SK-MEL-5 (cell line): ENCODE measurements around the gene RANBP3. TPM values are rescaled to one million over a fixed set of nuclear protein-coding genes. Genes with fewer than 3 reads are reported as not detected.
"Not testable (repeated sequence)": the region's sequence is repeated elsewhere in the genome, so short reads cannot be mapped to it uniquely, and the experiment has no call there.

Experiments
- DNase-seq: peaks from one replicate; pipeline ENCODE4 v3.0.0-alpha.2; 2016; ENCODE audit warnings: low read depth, low spot score
- in situ Hi-C: cut with HindIII; loops from 2 replicates; pipeline ENCODE4 v1.10.0; 2016; ENCODE audit warnings: low sequenced_read_pairs, high pct_unique_total_duplicates, low pct_unique_long_range_greater_than_20kb
- total RNA-seq: library from RNA; depleted of rRNA; stranded (reverse); fragments of >200 nt; shearing (Covaris generic); gene quantifications from 2 replicates; pipeline ENCODE4 v1.2.3, GENCODE V29; 2014

RANBP3 gene
- total RNA-seq, 1 experiment from 2014 or later: 26.7 TPM

DNA sequence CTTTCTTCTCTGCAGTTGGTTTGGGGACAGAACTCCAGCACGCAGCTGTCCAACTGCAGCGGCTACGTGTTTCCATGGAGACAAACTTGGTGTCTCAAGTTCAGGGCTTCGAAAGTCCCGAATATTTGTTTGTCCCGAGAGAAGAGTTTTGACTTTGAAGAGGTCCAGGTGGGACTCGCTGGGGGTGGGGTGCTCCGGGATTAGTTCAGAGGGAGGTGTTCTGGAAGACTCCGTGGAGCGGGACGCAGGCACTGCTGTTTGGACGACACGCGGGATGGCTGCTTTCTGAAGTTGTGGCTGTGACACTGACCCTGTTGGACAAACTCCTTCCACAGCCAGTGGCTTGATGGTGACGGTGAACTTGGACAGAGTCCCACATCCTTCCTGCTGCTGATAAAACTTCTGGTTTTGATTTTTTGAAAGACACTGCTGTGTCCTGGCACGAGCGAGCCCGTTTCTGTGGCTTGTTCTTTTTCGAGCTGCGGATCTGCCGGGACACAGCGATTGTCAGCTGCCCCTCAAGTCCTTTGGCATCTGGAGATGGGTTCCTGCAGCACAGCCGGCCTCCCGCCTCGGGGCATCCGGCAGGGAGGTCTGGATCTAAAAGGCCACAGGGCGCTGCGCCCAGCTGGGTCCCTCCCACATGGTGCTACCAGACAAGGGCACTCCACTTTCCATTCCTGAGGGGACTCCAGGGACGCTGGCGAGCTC lies 15.9 kb upstream of the RANBP3 start:
- in situ Hi-C loops: no loop called here
- no peak for DNase-seq

DNA sequence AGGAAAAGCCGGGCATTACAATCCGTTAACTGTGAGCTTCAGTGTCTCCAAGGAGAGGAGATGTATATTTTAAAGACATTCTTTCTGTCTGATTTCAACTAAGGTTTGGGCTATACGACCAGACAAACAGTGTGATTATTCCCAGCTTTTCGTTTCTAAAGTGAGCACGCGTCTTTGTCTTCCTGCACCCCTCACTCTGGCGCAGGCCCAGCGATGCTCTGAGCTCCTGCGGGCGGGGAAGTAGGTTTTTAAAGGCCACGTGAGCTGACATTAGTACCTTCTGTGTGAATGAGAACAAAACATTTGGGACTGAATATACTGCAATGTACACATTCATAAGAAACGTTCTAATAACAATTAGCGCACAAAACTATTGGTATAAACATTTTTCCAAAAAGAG lies 15.3 kb upstream of the RANBP3 start:
- in situ Hi-C loops: no loop called here
- no peak for DNase-seq

DNA sequence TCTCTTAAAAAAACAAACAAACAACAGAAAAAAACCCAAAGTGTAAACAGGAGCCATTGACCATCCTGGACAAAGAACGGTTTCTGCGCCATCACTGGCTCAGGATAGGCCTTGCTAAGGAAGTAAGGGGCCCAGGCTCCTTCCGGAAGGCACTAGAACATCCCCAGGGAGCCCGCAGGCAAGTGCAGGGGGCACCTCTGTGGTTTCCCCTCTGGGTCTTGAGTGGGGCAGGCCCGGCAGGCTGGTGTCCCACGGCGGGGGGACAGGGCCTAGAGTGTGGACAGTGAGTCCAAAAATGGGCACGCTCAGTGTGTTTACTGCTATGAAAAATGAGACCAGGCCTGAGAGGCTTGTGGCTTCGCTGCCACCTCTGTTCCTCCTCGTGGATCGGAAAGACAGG lies 14.8 kb upstream of the RANBP3 start:
- in situ Hi-C loops: no loop called here
- no peak for DNase-seq

DNA sequence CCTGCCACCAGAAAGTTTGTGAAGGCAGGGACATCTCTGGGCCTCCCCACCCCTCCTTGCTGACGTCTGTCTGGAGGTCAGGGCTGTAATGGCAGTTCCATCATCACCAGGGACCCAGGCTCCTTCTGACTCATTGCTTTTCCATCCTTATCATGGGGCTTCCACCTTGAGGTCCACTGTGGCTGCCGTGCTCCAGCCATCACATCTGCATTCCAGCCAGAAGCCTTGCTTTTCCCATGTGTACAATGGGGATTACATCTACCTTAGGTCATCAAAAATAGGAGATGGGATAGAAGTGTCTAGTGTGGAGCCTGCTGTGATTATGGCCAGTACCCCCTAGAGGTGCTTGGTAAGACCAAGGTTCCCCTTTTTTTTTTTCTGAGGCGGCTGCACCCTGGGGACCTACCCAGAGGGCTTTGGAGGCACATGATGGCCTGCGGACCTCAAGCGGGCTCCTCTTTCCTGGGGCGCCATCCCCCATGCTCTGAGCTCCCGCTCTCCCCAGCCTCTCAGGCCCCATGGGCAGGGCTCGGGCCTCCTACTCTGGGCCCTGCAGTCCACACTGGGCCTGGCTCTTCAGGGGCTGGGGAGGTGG lies 13.4 kb upstream of the RANBP3 start:
- in situ Hi-C loops: no loop called here
- no peak for DNase-seq

DNA sequence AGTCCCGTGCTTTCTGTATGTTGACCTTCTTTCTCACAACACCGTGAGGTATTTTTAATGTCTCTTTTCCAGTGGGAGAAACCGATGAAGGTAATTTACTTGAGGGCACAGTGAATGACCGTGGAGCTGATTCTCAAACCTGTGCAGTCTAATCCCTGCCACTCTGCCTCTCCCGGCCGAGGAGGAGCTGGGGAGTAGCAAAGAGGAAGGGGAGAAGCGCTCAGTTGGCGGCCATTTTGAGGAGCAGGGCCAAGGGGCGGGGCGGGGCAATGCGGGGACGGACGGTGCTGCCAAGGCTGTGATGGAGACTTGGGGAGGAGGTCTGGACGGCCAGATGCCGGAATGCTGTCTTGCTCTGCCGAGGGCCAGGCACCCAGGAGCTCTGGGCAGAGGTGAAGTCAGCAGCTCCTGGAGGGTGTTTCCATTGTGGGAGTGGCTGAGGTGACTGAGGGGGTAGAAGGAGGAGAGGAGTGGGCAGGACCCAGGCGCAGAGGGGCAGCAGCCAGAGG lies 12.4 kb upstream of the RANBP3 start:
- in situ Hi-C loops: no loop called here
- DNase-seq: no peak

DNA sequence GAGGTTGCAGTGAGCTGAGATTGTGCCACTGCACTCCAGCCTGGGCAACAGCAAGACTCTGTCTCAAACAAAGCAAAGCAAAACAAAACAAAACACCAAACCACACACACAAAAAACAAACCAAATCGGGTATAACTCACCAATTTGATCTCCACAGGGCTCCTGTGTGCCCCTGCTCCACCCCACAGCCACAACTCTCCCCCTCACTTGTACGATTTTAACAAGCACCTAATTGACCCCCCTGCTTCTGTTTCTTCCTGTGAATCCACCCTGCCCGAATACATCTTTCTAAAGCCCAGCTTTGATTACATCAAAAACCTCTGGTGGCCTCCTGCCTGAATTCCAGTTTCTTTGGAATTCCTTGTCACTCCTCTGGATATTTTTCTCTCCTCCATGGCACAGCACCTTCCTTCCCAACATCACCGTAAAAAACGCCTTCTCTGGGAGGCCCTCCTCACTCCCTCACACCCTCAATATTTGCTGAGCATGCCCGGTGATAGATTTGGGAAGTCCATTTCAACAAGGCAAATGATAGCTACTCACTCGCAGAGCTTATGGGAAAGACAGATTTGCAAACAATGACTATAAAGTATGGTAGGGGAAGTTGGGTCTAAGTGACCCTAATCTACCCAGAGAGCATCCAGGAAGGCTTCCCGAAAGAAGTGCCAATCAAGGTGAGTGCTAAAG lies 11.6 kb upstream of the RANBP3 start:
- in situ Hi-C loops: no loop called here
- no peak for DNase-seq

DNA sequence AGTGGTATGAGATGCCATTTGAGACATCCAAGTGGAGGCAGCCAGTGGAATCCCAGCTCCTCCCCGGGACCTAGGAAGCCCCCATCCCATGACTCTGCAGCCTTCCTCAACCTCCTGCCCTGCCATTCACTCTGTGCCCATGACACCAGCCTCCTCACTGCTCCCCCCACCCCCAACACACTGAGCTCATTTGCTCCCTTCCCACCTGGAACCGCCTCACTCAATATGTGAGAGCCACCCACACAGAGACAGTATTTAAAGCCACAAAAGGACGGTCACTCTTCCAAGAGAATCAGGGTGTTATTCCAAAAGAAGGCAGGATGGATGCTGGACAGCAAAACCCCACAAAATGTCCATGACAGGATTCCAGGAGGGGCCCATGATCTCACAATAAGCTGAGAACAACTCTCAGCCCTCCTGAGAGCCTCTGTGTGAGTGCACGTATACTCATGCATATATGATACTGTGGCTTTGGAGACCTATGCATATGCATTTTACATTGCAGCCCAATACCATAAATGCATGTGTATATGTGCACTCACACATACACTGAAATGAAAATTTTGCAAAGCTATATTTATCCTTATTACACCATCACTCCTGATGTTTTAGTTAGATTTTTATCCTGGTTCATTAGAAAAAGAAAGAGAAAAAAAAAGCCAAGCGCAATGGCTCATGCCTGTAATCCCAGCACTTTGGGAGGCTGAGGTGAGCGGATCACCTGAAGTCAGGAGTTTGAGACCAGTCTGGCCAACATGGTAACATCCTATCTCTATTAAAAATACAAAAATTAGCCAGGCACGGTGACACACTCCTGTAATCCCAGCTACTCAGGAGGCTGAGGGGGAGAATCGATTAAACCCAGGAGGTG lies 10.8 kb upstream of the RANBP3 start:
- DNase-seq: peak; percentile 44
- in situ Hi-C loops: no loop called here

DNA sequence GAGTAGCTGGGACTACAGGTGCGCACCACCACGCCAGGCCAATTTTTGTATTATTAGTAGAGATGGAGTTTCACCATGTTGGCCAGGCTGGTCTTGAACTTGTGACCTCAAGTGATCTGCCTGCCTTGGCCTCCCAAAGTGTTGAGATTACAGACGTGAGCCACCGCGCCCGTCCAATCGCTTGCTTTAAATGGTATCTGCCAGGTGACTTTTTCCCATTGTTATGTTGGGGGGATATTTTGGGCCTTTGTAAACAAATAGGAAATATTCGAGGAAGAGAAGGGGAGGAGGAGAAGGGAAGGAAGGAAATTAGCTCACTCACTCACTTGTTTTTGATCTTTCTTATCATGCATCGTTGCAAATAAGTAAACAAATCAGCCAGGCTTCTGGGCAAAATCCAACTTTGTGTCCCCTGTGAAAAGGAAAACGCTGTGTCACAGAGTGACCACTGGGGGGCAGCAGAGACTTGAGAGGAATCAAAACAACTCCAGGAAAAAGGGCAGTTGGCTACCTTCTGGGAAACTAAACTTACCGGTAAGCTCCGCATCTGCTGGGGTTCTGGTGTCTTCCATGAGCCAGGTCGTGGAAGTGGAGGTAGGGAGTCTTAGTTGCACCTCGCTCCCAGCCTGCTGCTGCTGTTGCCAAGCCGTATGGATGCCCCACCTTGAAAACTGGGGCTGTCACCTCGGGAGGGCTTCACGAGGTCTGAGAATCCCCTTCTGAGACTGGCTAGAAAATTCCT lies 9.3 kb upstream of the RANBP3 start:
- DNase-seq: peak; percentile 74
- in situ Hi-C loops: no loop called here

DNA sequence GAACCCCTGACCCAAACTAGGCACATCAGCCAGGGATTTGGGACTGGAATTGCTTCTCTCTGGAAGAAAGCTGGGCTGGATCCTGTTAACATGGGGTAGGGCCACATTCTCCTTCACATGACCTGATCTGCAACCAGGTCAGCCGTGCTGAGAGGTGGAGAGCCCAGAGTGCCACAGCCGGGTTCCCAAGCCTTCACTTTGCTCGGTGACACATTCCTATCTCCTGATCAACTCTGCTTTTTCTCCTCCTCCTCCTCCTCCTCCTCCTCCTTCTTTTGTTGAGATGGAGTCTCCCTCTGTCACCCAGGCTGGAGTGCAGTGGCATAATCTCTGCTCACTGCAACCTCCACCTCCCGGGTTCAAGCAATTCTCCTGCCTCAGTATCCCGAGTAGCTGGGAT lies 7.9 kb upstream of the RANBP3 start:
- in situ Hi-C loops, DNase-seq: not testable (repeated sequence)

DNA sequence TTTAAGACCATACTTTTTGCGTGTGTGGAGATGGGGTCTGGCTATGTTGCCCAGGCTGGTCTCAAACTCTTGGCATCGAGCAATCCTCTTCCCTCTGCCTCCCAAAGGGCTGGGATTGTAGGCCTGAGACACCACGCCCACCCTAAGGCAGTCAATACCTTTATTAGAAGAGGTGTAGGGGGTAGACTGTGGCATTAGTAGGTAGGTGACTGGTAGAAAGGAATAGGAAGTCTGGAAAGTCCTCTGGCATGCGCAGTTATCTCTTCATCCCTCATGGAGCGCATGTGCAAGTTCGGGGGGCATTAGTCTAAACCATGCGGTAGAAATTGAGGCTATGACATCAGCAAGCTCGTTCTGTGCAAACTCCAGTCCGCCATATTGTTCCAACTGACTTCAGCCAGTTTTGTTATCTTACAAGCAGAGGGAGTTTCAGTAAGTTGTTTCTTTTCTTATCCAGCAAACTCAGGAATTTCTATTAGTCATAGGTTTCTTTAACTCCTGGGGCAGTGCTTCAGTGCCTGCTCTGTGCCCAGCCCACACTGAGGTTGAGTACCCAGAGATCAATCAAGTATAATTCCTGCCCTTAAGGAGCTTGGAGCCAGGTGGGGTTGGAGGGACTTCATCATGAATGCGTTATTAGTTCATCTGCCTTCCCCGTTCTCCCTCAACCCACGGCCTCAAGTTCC lies 7.3 kb upstream of the RANBP3 start:
- no peak for DNase-seq
- in situ Hi-C loops: no loop called here

DNA sequence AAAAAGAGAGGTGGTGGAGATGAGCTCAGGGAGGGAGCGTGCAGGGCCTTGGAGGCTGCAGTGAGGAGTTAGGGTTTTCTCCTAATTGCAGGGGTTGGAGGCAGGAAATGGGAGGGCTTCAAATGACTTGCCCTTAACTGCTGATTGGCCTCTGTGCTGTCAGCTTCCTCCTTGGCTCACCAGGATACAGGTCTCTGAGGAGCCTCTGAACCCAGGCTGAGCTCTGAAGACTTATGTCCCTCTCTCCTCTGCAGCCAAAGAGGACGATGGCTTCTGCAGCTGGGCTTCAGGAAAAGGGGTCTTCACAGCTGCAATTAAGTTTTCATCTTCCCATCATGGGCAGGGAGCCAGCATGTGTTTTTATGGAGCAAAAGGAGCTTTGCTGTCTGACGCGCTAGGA lies 6.7 kb upstream of the RANBP3 start:
- no peak for DNase-seq
- in situ Hi-C loops: no loop called here

DNA sequence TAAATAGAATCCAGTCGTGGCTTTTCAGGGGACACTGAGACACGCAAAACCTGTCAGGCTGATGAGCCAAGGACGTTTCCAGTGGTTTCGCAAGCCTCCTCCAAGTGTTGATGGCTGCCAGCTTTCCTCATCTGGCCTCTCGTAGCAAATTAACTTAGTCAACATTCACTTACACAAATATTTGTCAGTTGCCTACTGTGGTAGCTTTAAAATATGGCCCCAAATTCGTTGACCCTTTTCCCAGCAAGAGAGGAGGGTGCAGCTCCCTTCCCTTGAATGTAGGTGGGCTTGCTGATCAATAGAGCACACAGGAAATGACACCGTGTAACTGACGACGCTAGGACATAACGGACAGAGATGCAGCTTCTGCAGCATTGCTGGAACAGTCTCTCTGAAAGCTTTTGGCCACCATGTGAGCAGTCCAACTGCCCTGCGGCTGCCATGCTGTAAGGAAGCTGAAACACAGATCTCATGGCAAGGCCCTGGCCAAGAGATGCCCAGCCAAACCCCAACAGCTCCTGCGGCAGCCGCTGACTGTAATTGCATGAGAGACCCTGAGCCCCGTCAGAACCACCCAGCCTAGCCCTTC lies 5.5 kb upstream of the RANBP3 start:
- in situ Hi-C loops: no loop called here
- no peak for DNase-seq

DNA sequence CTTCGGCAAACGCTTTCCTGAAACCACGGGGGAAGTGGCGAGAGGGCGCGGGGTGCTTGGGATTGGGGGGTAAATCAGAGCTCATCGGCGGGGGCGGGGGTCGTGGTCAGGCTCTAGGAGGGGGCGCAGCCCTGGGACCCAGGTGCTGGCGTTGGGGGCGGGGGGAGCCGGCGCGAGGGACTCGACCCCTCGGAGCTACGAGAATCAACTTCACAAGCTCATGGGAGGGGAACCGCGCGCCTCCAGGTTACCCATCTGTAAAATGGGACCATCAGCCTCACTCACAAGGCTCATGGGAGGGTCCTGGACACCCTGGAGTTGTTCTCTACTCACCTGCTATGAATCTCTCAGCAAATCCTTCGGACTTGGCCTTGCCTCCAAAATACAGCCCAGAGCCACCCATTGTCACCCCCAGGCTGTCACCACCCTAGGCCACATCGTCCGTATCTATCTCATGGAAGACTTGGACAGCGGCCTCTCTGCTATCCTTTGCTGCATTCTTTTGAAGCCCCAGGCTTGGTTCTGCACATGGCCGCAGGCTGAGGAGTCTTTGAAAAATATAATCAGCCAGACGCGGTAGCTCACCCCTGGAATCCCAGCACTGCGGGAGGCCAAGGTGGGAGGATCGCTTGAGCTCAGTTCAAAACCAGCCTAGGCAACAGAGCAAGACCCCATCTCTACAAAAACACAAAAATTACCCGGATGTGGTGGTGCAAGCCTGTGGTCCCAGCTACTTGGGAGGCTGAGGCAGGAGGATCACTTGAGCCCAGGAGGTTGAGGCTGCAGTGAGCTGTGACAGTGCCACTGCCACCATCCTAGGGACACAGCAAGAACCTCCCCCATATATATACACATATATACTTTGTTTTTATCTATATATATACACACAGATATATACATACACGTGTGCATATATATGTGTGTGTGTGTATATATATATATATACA lies 939 bp upstream of the RANBP3 start:
- in situ Hi-C loops: no loop called here
- no peak for DNase-seq

DNA sequence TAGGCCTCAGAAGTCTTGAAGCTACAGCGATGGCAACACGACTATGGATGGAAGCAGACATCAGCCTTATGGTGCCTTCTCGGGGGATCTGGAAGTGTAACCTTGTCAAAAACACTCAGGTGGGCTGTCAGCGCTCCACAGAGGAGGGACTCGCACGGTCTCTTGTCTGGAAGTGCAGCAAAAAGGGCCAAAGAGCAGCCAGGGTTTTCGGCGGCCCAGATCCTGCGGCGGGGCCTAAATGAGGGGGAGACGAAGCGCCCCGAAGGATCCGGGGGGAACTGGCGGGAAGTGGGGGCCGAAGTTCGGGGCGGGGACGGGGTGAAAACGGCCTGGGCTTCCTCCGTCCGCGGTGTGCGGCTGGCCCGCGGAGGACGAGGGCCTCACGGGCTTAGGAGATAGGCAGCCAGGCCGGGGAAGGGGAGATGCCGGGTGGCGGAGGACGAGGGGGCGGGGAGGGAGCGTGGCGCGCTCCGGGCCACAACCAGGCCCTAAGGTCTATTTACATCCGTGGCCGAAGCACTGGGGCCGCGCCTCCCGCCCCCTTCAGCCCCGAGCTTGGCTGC lies 637 bp downstream of the RANBP3 start:
- DNase-seq: no peak
- in situ Hi-C loops: no loop called here

DNA sequence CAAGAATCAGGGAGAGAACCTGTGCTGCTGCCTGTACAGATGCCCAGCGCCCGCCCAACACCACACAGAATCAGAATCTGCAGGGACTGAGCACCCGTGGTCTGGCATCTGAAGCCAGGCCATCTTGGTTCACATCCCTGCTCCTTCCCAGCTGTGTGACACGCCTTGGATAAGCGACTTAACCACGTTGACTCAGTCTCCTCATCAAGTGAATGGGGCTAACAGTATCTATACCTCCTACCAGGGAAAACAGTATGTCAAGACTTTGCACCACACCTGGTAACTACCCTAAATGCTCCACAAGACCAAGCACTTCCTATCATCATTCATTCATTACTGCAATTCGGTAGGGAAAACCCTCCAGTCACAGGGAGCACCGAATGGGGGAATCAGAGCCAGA lies 1.2 kb downstream of the RANBP3 start:
- DNase-seq: no peak
- in situ Hi-C loops: no loop called here
